H9 (cell line): ENCODE data around the gene DMAC2L. TPM values are rescaled to one million over a fixed set of nuclear protein-coding genes. Genes with fewer than 3 reads are reported as not detected.
"Not testable (repeated sequence)": the region's sequence is repeated elsewhere in the genome, so short reads cannot be mapped to it uniquely, and the experiment has no call there.

Experiments
- DNase-seq: peaks from one replicate; pipeline ENCODE4 v3.0.0-alpha.2; 2017
- H2AFZ ChIP-seq: one replicate; pipeline ENCODE4 v1.6.1; 2013; ENCODE audit warnings: mild to moderate bottlenecking, low read length, control low read depth, moderate library complexity
- H2AK5ac ChIP-seq: 2 replicates; pipeline ENCODE4 v1.6.1; 2013; ENCODE audit warnings: low read length, control low read depth, mixed read lengths; ENCODE audit not compliant: insufficient read length
- H2BK120ac ChIP-seq: one replicate; pipeline ENCODE4 v1.6.1; 2013; ENCODE audit warnings: low read depth, mild to moderate bottlenecking, low read length, control low read depth, inconsistent platforms; ENCODE audit not compliant: poor library complexity, severe bottlenecking
- H2BK12ac ChIP-seq: 2 replicates; pipeline ENCODE4 v1.6.1; 2013; ENCODE audit warnings: low read length, control low read depth, mixed read lengths, low read depth; ENCODE audit not compliant: insufficient read length
- H2BK15ac ChIP-seq: 2 replicates; pipeline ENCODE4 v1.6.1; 2013; ENCODE audit warnings: low read depth, low read length, control low read depth
- H2BK20ac ChIP-seq: one replicate; pipeline ENCODE4 v1.6.1; 2013; ENCODE audit warnings: low read depth, mild to moderate bottlenecking, low read length, control low read depth, inconsistent platforms; ENCODE audit not compliant: poor library complexity, severe bottlenecking
- H2BK5ac ChIP-seq: 2 replicates; pipeline ENCODE4 v1.6.1; 2013; ENCODE audit warnings: low read length, control low read depth, mixed read lengths; ENCODE audit not compliant: insufficient read length
- H3K14ac ChIP-seq: 2 replicates; pipeline ENCODE4 v1.6.1; 2013; ENCODE audit warnings: low read length, control low read depth; ENCODE audit not compliant: insufficient read depth
- H3K18ac ChIP-seq: 2 replicates; pipeline ENCODE4 v1.6.1; 2013; ENCODE audit warnings: low read depth, mild to moderate bottlenecking, mixed read lengths, low read length, control low read depth; ENCODE audit not compliant: insufficient read length
- H3K23ac ChIP-seq: 2 replicates; pipeline ENCODE4 v1.6.1; 2013; ENCODE audit warnings: low read length, control low read depth, mixed read lengths, low read depth; ENCODE audit not compliant: insufficient read length
- H3K23me2 ChIP-seq: 2 replicates; pipeline ENCODE4 v1.6.1; 2013; ENCODE audit warnings: low read depth, mild to moderate bottlenecking, mixed read lengths, low read length, control low read depth; ENCODE audit not compliant: insufficient read length, poor library complexity, severe bottlenecking
- H3K27ac ChIP-seq: 2 replicates; pipeline ENCODE4 v1.5.1; 2013; ENCODE audit warnings: low read length, control low read depth, mixed read lengths, low read depth; ENCODE audit not compliant: insufficient read length
- H3K27me3 ChIP-seq: 2 replicates; pipeline ENCODE4 v1.6.1; 2013; ENCODE audit warnings: low read length, control low read depth, inconsistent platforms; ENCODE audit not compliant: insufficient read depth
- H3K4ac ChIP-seq: 2 replicates; pipeline ENCODE4 v1.6.1; 2013; ENCODE audit warnings: low read depth, mild to moderate bottlenecking, control low read depth, inconsistent platforms, low read length, moderate library complexity
- H3K4me1 ChIP-seq: 2 replicates; pipeline ENCODE4 v1.6.1; 2013; ENCODE audit warnings: low read length, control low read depth, inconsistent platforms; ENCODE audit not compliant: insufficient read depth
- H3K4me2 ChIP-seq: 2 replicates; pipeline ENCODE4 v1.6.1; 2013; ENCODE audit warnings: low read length, control low read depth, mixed read lengths; ENCODE audit not compliant: insufficient read length, insufficient read depth
- H3K56ac ChIP-seq: 2 replicates; pipeline ENCODE4 v1.6.1; 2013; ENCODE audit warnings: low read depth, mild to moderate bottlenecking, mixed read lengths, low read length, control low read depth; ENCODE audit not compliant: insufficient read length
- H3K79me1 ChIP-seq: 2 replicates; pipeline ENCODE4 v1.6.1; 2013; ENCODE audit warnings: low read depth, mild to moderate bottlenecking, moderate library complexity, low read length, control low read depth, inconsistent platforms; ENCODE audit not compliant: insufficient read depth, poor library complexity, severe bottlenecking
- H3K79me2 ChIP-seq: 2 replicates; pipeline ENCODE4 v1.6.1; 2013; ENCODE audit warnings: low read length, control low read depth, inconsistent platforms; ENCODE audit not compliant: insufficient read depth
- H3K9ac ChIP-seq: 2 replicates; pipeline ENCODE4 v1.6.1; 2013; ENCODE audit warnings: low read length, control low read depth, mixed read lengths; ENCODE audit not compliant: insufficient read length; ENCODE audit errors: extremely low read depth
- H3K9me3 ChIP-seq: one replicate; pipeline ENCODE4 v1.6.1; 2013; ENCODE audit warnings: low read depth, low read length, inconsistent platforms; ENCODE audit not compliant: control insufficient read depth
- H3T11ph ChIP-seq: one replicate; pipeline ENCODE4 v1.6.1; 2013; ENCODE audit warnings: mild to moderate bottlenecking, low read length, control low read depth, inconsistent platforms
- H4K20me1 ChIP-seq: one replicate; pipeline ENCODE4 v1.6.1; 2013; ENCODE audit not compliant: control insufficient read depth, insufficient read length, insufficient read depth
- H4K5ac ChIP-seq: 2 replicates; pipeline ENCODE4 v1.6.1; 2013; ENCODE audit warnings: low read depth, mild to moderate bottlenecking, mixed read lengths, low read length, control low read depth; ENCODE audit not compliant: insufficient read length
- H4K8ac ChIP-seq: replicated peaks from 2 replicates; pipeline ENCODE4 v1.6.1; 2013; ENCODE audit warnings: low read length, control low read depth, mixed read lengths, low read depth; ENCODE audit not compliant: insufficient read length
- H4K91ac ChIP-seq: 2 replicates; pipeline ENCODE4 v1.6.1; 2013; ENCODE audit warnings: low read depth, mild to moderate bottlenecking, moderate library complexity, mixed read lengths, low read length, control low read depth; ENCODE audit not compliant: insufficient read length
- H3K27ac Mint-ChIP-seq, 3 experiments: 2 replicates in 2 of 3; 3 replicates in 1 of 3; pipeline ENCODE4 v1.8.0; 2020 to 2021; ENCODE audit warnings: mixed read lengths in 3 of 3, mild to moderate bottlenecking in 1 of 3, moderate library complexity in 1 of 3
- H3K27me3 Mint-ChIP-seq: 2 replicates; pipeline ENCODE4 v1.8.0; 2021; ENCODE audit warnings: low read depth, mild to moderate bottlenecking, moderate library complexity, mixed read lengths
- H3K36me3 Mint-ChIP-seq, 3 experiments: 2 replicates in 2 of 3; 3 replicates in 1 of 3; pipeline ENCODE4 v1.8.0; 2020 to 2021; ENCODE audit warnings: low read depth in 3 of 3, mixed read lengths in 3 of 3; ENCODE audit not compliant: insufficient read depth in 1 of 3
- H3K4me1 Mint-ChIP-seq, 2 experiments: 2 replicates each; pipeline ENCODE4 v1.8.0; 2020; ENCODE audit warnings: mixed read lengths in 2 of 2
- H3K4me3 Mint-ChIP-seq, 2 experiments: 2 replicates in 1 of 2; 3 replicates in 1 of 2; pipeline ENCODE4 v1.8.0; 2020 to 2021; ENCODE audit warnings: mild to moderate bottlenecking in 2 of 2, mixed read lengths in 2 of 2, moderate library complexity in 1 of 2
- H3K9me3 Mint-ChIP-seq, 2 experiments: 2 replicates in 1 of 2; 3 replicates in 1 of 2; pipeline ENCODE4 v1.8.0; 2020; ENCODE audit warnings: mild to moderate bottlenecking in 2 of 2, mixed read lengths in 2 of 2, moderate library complexity in 1 of 2
- WGBS: extraction: QIAGEN DNeasy Blood & Tissue Kit; methylation state at CpG from one replicate; pipeline ENCODE4 v1.1.7; 2013; ENCODE audit warnings: missing lambda C conversion rate, low lambda C conversion rate, mixed read lengths; ENCODE audit not compliant: insufficient read length; ENCODE audit errors: extremely low coverage; 5-methylcytosine and 5-hydroxymethylcytosine counted together
- total RNA-seq: library from RNA; stranded (reverse); gene quantifications from 2 replicates; pipeline ENCODE4 v1.2.1, GENCODE V29; 2021
- TF ChIP-seq, protein P1 (sequence below): fragments of 200-600 bp; sonication (generic); conservative IDR thresholded peaks from 3 replicates; pipeline ENCODE4 v1.8.0; 2021; ENCODE audit warnings: antibody characterized with exemption, mild to moderate bottlenecking

Gene DMAC2L
- total RNA-seq, 1 experiment from 2014 or later, result 22.4 TPM

DNA sequence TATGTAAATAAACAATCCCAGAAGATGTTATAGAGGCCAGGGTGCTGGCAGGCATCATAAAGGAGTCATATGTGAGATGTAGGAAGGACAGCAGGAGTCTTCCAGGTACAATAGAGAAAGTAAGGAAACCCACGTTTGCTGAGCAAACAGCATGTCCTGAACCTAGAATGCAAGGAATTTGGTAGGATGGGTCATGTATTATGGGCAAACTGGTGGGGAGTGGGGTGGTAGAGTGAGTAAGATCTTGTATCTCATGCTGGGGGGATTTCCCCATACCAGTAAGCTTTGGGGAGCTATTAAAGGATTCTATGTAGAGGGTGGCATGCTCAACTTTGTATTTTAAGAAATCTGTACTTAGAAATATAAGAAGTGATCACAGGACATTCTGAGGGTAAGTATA lies 43.6 kb downstream of the DMAC2L start:
- no peak overlapping the region for H2BK5ac ChIP-seq
- H3K4me3 Mint-ChIP-seq, result no peak overlapping the region
- no peaks in the 10 kb centered on the region for H3K23me2 ChIP-seq
- no peak overlapping the region for H4K8ac ChIP-seq
- no peak overlapping the region for H3T11ph ChIP-seq
- no peak overlapping the region for H3K14ac ChIP-seq
- H3K27me3 Mint-ChIP-seq, result no peaks in the 10 kb centered on the region
- H2BK20ac ChIP-seq, result no peak overlapping the region
- no peak overlapping the region for H4K91ac ChIP-seq
- H3K4me2 ChIP-seq, result no peak overlapping the region
- no peak overlapping the region for H2BK15ac ChIP-seq
- no peak overlapping the region for H2AFZ ChIP-seq
- no peak overlapping the region for H3K4ac ChIP-seq
- no peak overlapping the region for H3K23ac ChIP-seq
- H3K27ac ChIP-seq, result no peak overlapping the region
- no peak overlapping the region for H2AK5ac ChIP-seq
- H3K27ac Mint-ChIP-seq, result no peak overlapping the region; a peak in 1 of 7 replicates
- H3K79me2 ChIP-seq, result no peaks in the 10 kb centered on the region
- H3K36me3 Mint-ChIP-seq, result no peaks in the 10 kb centered on the region
- H3K79me1 ChIP-seq, result no peaks in the 10 kb centered on the region
- no peaks in the 10 kb centered on the region; the same call in 1 of the 2 replicates for H3K4me1 ChIP-seq
- H3K27me3 ChIP-seq, result no peaks in the 10 kb centered on the region
- H4K20me1 ChIP-seq, result no peaks in the 10 kb centered on the region
- no peaks in the 10 kb centered on the region for H3K9me3 Mint-ChIP-seq
- no peak overlapping the region for H2BK12ac ChIP-seq
- H3K9me3 ChIP-seq, result no peaks in the 10 kb centered on the region
- H3K18ac ChIP-seq, result no peak overlapping the region
- no peak overlapping the region for H2BK120ac ChIP-seq
- TF ChIP-seq, protein P1, sequence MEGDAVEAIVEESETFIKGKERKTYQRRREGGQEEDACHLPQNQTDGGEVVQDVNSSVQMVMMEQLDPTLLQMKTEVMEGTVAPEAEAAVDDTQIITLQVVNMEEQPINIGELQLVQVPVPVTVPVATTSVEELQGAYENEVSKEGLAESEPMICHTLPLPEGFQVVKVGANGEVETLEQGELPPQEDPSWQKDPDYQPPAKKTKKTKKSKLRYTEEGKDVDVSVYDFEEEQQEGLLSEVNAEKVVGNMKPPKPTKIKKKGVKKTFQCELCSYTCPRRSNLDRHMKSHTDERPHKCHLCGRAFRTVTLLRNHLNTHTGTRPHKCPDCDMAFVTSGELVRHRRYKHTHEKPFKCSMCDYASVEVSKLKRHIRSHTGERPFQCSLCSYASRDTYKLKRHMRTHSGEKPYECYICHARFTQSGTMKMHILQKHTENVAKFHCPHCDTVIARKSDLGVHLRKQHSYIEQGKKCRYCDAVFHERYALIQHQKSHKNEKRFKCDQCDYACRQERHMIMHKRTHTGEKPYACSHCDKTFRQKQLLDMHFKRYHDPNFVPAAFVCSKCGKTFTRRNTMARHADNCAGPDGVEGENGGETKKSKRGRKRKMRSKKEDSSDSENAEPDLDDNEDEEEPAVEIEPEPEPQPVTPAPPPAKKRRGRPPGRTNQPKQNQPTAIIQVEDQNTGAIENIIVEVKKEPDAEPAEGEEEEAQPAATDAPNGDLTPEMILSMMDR, result no peak
- H3K9ac ChIP-seq, result no peak overlapping the region
- no peak for DNase-seq
- H3K56ac ChIP-seq, result no peak overlapping the region
- peaks cover 12 to 16% of the 10 kb centered on the region in 2 experiments; a peak in 3 of 4 replicates for H3K4me1 Mint-ChIP-seq
- no CpG with 5 or more reads among the region's 1 CpG for WGBS
- H4K5ac ChIP-seq, result no peak overlapping the region

DNA sequence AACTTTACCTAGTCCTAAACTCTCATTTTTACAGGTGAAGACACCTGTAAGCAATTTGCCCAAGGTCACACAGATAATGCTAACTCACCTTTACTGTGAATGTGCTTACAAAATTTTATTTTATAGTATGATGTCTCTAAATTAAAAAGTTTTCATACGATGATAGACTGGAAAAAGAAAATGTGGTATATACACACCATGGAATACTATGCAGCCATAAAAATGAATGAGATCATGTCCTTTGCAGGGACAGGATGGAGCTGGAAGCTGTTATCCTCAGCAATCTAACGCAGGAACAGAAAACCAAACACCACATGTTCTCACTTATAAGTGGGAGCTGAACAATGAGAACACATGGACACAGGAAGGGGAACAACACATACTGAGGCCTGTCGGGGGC lies 44.2 kb downstream of the DMAC2L start:
- not testable (repeated sequence) for H4K8ac ChIP-seq, H3K18ac ChIP-seq, H2BK12ac ChIP-seq, H3K9ac ChIP-seq, H3K23ac ChIP-seq, H3K4me2 ChIP-seq, H3K14ac ChIP-seq, H3K9me3 Mint-ChIP-seq, H2BK15ac ChIP-seq, H3K56ac ChIP-seq, H3K79me2 ChIP-seq, H3K4me1 ChIP-seq, H2AFZ ChIP-seq, H2AK5ac ChIP-seq, H3K9me3 ChIP-seq, H3K27ac Mint-ChIP-seq, H4K5ac ChIP-seq, H4K20me1 ChIP-seq, DNase-seq, H2BK5ac ChIP-seq, H3T11ph ChIP-seq, H3K27me3 Mint-ChIP-seq, H3K27ac ChIP-seq, H3K36me3 Mint-ChIP-seq, H3K79me1 ChIP-seq, H3K23me2 ChIP-seq, H3K27me3 ChIP-seq, H2BK20ac ChIP-seq, H4K91ac ChIP-seq, H2BK120ac ChIP-seq, H3K4me3 Mint-ChIP-seq, H3K4ac ChIP-seq
- WGBS, result no CpG with 5 or more reads among the region's 3 CpGs
- H3K4me1 Mint-ChIP-seq, result peaks cover 12 to 13% of the 10 kb centered on the region in 2 experiments; a peak in 3 of 4 replicates
